HCT116 (cell line): ENCODE measurements around the gene GNB4. TPM values are rescaled to one million over a fixed set of nuclear protein-coding genes. Genes with fewer than 3 reads are reported as not detected.

Experiments used
- ATAC-seq: fragments of 200-7000 bp; cut with Tn5 transposase; 2 replicates; pipeline ENCODE4 v1.9.1; 2020; ENCODE audit warnings: mild to moderate bottlenecking, moderate library complexity
- BruUV-seq: library from RNA; stranded (reverse); fragments of 400-500 nt; replicated peaks from 2 replicates; lab custom pipeline; 2021; lab: Mats Ljungman, UMichigan
- CTCF ChIA-PET: fragments of 300-600 bp; sonication (Branson Sonifier 250); formaldehyde crosslinking; loops from one replicate; lab custom pipeline; 2021; ENCODE audit warnings: antibody characterized with exemption; lab: Charles Lee
- POLR2A ChIA-PET: fragments of 300-600, 350-600 bp; sonication (Branson Sonifier 250); formaldehyde crosslinking; loops from one replicate; lab custom pipeline; 2021; ENCODE audit warnings: antibody characterized with exemption; lab: Charles Lee
- RAD21 ChIA-PET, 2 experiments: fragments of 300-600 bp; sonication (Branson Sonifier 250); formaldehyde crosslinking; loops; one replicate each; lab custom pipeline; 2023; ENCODE audit warnings: low total read pairs in 2 of 2; ENCODE audit not compliant: uncharacterized antibody in 2 of 2, unreplicated experiment in 2 of 2, low non-redundant PET in 1 of 2; lab: Charles Lee
- DNase-seq: peaks from one replicate; pipeline ENCODE4 v3.0.0-alpha.2; 2010; ENCODE audit warnings: low read depth, low spot score
- H2AFZ ChIP-seq: fragments of 200-600 bp; shearing (Covaris generic), sonication (generic); 2 replicates; pipeline ENCODE4 v1.6.1; 2017; ENCODE audit warnings: low read depth, mixed run types, mixed read lengths, antibody characterized with exemption, low read length; ENCODE audit not compliant: poor library complexity, severe bottlenecking
- H3K27ac ChIP-seq: 2 replicates; pipeline ENCODE4 v1.5.1; 2012; ENCODE audit warnings: low read depth, low read length
- H3K27me3 ChIP-seq: fragments of 200-600 bp; sonication (generic); 2 replicates; pipeline ENCODE4 v1.6.1; 2016; ENCODE audit warnings: mixed run types, low read length, mixed read lengths; ENCODE audit not compliant: insufficient read depth
- H3K36me3 ChIP-seq, 2 experiments: fragments of 200-500 bp in 1 of 2; fragments of 200-600 bp in 1 of 2; sonication (Bioruptor generic) in 1 of 2; sonication (generic) in 1 of 2; 2 replicates each; pipeline versions ENCODE4 v1.5.1 to v1.6.1; 2014 to 2016; ENCODE audit warnings: low read length in 2 of 2, inconsistent platforms in 1 of 2, mixed read lengths in 1 of 2, mixed run types in 1 of 2; ENCODE audit not compliant: insufficient read depth in 2 of 2, control insufficient read depth in 1 of 2
- H3K4me1 ChIP-seq, 2 experiments: fragments of 200-600 bp in 1 of 2; sonication (generic) in 1 of 2; 2 replicates each; pipeline versions ENCODE4 v1.5.1 to v1.6.1; 2012 to 2017; ENCODE audit warnings: low read length in 2 of 2, inconsistent platforms in 1 of 2, mild to moderate bottlenecking in 1 of 2, mixed read lengths in 1 of 2, mixed run types in 1 of 2, moderate library complexity in 1 of 2; ENCODE audit not compliant: insufficient read depth in 2 of 2, control insufficient read depth in 1 of 2
- H3K4me2 ChIP-seq: fragments of 200-600 bp; sonication (generic); 2 replicates; pipeline ENCODE4 v1.6.1; 2017; ENCODE audit warnings: mixed run types, low read length, mixed read lengths
- H3K4me3 ChIP-seq, 2 experiments: fragments of 200-600 bp in 1 of 2; sonication (generic) in 1 of 2; replicated peaks in 1 of 2; 2 replicates each; pipeline ENCODE4 v1.5.1; 2011 to 2016; ENCODE audit warnings: low read length in 2 of 2, control low read depth in 1 of 2, low read depth in 1 of 2, mild to moderate bottlenecking in 1 of 2, mixed read lengths in 1 of 2, mixed run types in 1 of 2
- H3K79me2 ChIP-seq: fragments of 200-600 bp; sonication (generic); 2 replicates; pipeline ENCODE4 v1.6.1; 2017; ENCODE audit warnings: mild to moderate bottlenecking, mixed run types, low read length, moderate library complexity, mixed read lengths; ENCODE audit not compliant: insufficient read depth
- H3K9ac ChIP-seq: fragments of 200-600 bp; sonication (generic); 2 replicates; pipeline ENCODE4 v1.6.1; 2016; ENCODE audit warnings: low read length, mixed read lengths
- H3K9me2 ChIP-seq: fragments of 200-600 bp; sonication (generic), shearing (Covaris generic); 2 replicates; pipeline ENCODE4 v1.6.1; 2017; ENCODE audit warnings: mixed run types, mild to moderate bottlenecking, moderate library complexity; ENCODE audit not compliant: insufficient read depth
- H3K9me3 ChIP-seq, 2 experiments: fragments of 200-500 bp in 1 of 2; fragments of 200-600 bp in 1 of 2; sonication (Bioruptor generic) in 1 of 2; sonication (generic) in 1 of 2; 2 replicates each; pipeline ENCODE4 v1.6.1; 2014 to 2017; ENCODE audit warnings: low read length in 2 of 2, mixed read lengths in 2 of 2, inconsistent platforms in 1 of 2, low read depth in 1 of 2, mild to moderate bottlenecking in 1 of 2, mixed run types in 1 of 2, moderate library complexity in 1 of 2; ENCODE audit not compliant: control insufficient read depth in 1 of 2, insufficient read depth in 1 of 2
- H4K20me1 ChIP-seq: fragments of 200-600 bp; sonication (generic), shearing (Covaris generic); 2 replicates; pipeline ENCODE4 v1.6.1; 2017; ENCODE audit warnings: mixed run types, mild to moderate bottlenecking, moderate library complexity; ENCODE audit not compliant: insufficient read depth
- CTCF ChIP-seq, 3 experiments: fragments of 200-600 bp in 1 of 3; sonication (generic) in 1 of 3; IDR thresholded peaks in 2 of 3; conservative IDR thresholded peaks in 1 of 3; 2 replicates each; pipeline ENCODE4 v1.5.1; 2012 to 2017; ENCODE audit warnings: low read depth in 2 of 3, low read length in 2 of 3, antibody characterized with exemption in 1 of 3, borderline replicate concordance in 1 of 3, control low read depth in 1 of 3, mild to moderate bottlenecking in 1 of 3, mixed read lengths in 1 of 3, mixed run types in 1 of 3, moderate library complexity in 1 of 3; ENCODE audit not compliant: insufficient read depth in 1 of 3
- FOSL1 ChIP-seq: IDR thresholded peaks from 2 replicates; pipeline ENCODE4 v1.6.1; 2012; ENCODE audit warnings: low read depth
- JUND ChIP-seq: IDR thresholded peaks from 2 replicates; pipeline ENCODE4 v1.6.1; 2012
- POLR2AphosphoS5 ChIP-seq: IDR thresholded peaks from 2 replicates; pipeline ENCODE4 v1.6.1; 2011; ENCODE audit warnings: mild to moderate bottlenecking, low read depth, low read length, moderate library complexity
- RAD21 ChIP-seq: IDR thresholded peaks from 2 replicates; pipeline ENCODE4 v1.6.1; 2012; ENCODE audit warnings: low read depth, mild to moderate bottlenecking
- REST ChIP-seq: IDR thresholded peaks from 2 replicates; pipeline ENCODE4 v1.6.1; 2012; ENCODE audit warnings: low read depth
- SIN3A ChIP-seq: IDR thresholded peaks from 2 replicates; pipeline ENCODE4 v1.6.1; 2012; ENCODE audit warnings: low read depth
- intact Hi-C: fragments of 100-400 bp; cut with micrococcal nuclease; formaldehyde crosslinking; loops from 2 replicates; pipeline ENCODE4 v1.10.0; 2022
- total RNA-seq: library from RNA; stranded (reverse); gene quantifications from one replicate; pipeline ENCODE4 v1.2.1, GENCODE V29; 2021; ENCODE audit not compliant: unreplicated experiment
- TF ChIP-seq, protein P1 (sequence below): IDR thresholded peaks from 2 replicates; pipeline ENCODE4 v1.6.1; 2012
- TF ChIP-seq, protein P2 (sequence below): IDR thresholded peaks from 2 replicates; pipeline ENCODE4 v1.6.1; 2011; ENCODE audit warnings: mild to moderate bottlenecking, low read length, moderate library complexity; ENCODE audit not compliant: insufficient replicate concordance; ENCODE audit errors: extremely low read depth

The GNB4 gene
- total RNA-seq, 1 experiment from 2014 or later: 0.10 TPM

DNA sequence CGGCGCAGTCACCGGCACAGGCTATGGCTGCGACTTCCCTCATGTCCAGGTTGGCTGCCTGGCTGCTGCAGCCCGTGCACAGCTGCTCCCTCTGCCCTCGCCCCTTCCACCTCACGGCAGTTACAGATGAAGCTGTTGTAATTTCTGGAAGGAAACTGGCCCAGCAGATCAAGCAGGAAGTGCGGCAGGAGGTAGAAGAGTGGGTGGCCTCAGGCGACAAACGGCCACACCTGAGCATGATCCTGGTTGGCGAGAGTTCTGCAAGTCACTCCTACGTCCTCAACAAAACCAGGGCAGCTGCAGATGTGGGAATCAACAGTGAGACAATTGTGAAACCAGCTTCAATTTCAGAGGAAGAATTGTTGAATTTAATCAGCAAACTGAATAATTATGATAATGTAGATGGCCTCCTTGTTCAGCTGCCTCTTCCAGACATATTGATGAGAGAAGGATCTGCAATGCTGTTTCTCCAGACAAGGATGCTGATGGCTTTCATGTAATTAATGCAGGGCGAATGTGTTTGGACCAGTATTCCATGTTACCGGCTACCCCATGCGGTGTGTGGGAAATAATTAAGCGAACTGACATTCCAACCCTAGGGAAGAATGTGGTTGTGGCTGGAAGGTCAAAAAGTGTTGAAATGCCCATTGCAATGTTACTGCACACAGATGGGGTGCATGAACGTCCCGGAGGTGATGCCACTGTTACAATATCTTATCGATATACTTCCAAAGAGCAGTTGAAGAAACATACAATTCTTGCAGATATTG is 13.2 kb upstream of the GNB4 start:
- Histone ChIP-seq H4K20me1 (no peaks in the 10 kb centered on the region), H2AFZ (no peak overlapping the region), H3K27me3 (no peaks in the 10 kb centered on the region), H3K9me2 (no peaks in the 10 kb centered on the region), H3K4me2 (no peak overlapping the region), H3K79me2 (no peaks in the 10 kb centered on the region), H3K4me1 (no peaks in the 10 kb centered on the region), H3K9me3 (no peaks in the 10 kb centered on the region), H3K27ac (no peak overlapping the region), H3K36me3 (no peaks in the 10 kb centered on the region), H3K9ac (no peak overlapping the region), H3K4me3 (no peak overlapping the region)
- ATAC-seq (no peak), DNase-seq (no peak)
- POLR2A ChIA-PET: no interaction called here
- CTCF ChIA-PET: no interaction called here
- RAD21 ChIA-PET: no interaction called here
- no TSS peak for BruUV-seq
- TF ChIP-seq RAD21 (no peak), REST (no peak), CTCF (IDR thresholded peaks at IDR 0.05 in 2 of 3, conservative IDR thresholded peaks at IDR 0.05 in 1 of 3; ENCODE audit: borderline replicate concordance in 1 of 3, insufficient read depth in 1 of 3, low read depth in 2 of 3, low read length in 2 of 3) (no peak), POLR2AphosphoS5 (no peak), FOSL1 (no peak), JUND (no peak), SIN3A (no peak)
- TF ChIP-seq, protein P1, sequence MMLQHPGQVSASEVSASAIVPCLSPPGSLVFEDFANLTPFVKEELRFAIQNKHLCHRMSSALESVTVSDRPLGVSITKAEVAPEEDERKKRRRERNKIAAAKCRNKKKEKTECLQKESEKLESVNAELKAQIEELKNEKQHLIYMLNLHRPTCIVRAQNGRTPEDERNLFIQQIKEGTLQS: no peak
- TF ChIP-seq, protein P2, sequence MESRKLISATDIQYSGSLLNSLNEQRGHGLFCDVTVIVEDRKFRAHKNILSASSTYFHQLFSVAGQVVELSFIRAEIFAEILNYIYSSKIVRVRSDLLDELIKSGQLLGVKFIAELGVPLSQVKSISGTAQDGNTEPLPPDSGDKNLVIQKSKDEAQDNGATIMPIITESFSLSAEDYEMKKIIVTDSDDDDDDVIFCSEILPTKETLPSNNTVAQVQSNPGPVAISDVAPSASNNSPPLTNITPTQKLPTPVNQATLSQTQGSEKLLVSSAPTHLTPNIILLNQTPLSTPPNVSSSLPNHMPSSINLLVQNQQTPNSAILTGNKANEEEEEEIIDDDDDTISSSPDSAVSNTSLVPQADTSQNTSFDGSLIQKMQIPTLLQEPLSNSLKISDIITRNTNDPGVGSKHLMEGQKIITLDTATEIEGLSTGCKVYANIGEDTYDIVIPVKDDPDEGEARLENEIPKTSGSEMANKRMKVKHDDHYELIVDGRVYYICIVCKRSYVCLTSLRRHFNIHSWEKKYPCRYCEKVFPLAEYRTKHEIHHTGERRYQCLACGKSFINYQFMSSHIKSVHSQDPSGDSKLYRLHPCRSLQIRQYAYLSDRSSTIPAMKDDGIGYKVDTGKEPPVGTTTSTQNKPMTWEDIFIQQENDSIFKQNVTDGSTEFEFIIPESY: no peak
- intact Hi-C loops: no loop called here
